ENCODE measurements around the gene FLNB. TPM values are rescaled to one million over a fixed set of nuclear protein-coding genes. Genes with fewer than 3 reads are reported as not detected.

The FLNB gene
- total RNA-seq, 1 donor from 2014 or later: 34.8 TPM

- H3K9me3 ChIP-seq (replicated peaks): no peaks in the 10 kb centered on the region
- no peaks in the 10 kb centered on the region for H3K27me3 ChIP-seq (ENCODE audit: low read depth)
- intact Hi-C loops (cut with micrococcal nuclease): no loop called here
- no peak overlapping the region for H3K27ac ChIP-seq (replicated peaks)
- H3K4me1 ChIP-seq: no peaks in the 10 kb centered on the region
- no peak for DNase-seq
- no peak for TF ChIP-seq CTCF (IDR thresholded peaks at IDR 0.05; ENCODE audit: borderline replicate concordance)
- no peak overlapping the region for H3K4me3 ChIP-seq
- no peaks in the 10 kb centered on the region for H3K36me3 ChIP-seq
Measured at GRCh38 chr3:57989646-57990045, 18.6 kb upstream of the FLNB start.

GRCh38 chr3:57992452-57993213 lies 15.6 kb upstream of the FLNB start:
- H3K27ac ChIP-seq (replicated peaks): no peak overlapping the region
- H3K9me3 ChIP-seq (replicated peaks): no peaks in the 10 kb centered on the region
- TF ChIP-seq CTCF (IDR thresholded peaks at IDR 0.05; ENCODE audit: borderline replicate concordance): no peak
- intact Hi-C loops (cut with micrococcal nuclease): no loop called here
- DNase-seq: no peak
- H3K4me1 ChIP-seq: peaks cover 2% of the 10 kb centered on the region
- no peak overlapping the region for H3K4me3 ChIP-seq
- no peaks in the 10 kb centered on the region for H3K36me3 ChIP-seq
- no peaks in the 10 kb centered on the region for H3K27me3 ChIP-seq (ENCODE audit: low read depth)

GRCh38 chr3:57998366-57999283 lies 9.6 kb upstream of the FLNB start:
- Histone ChIP-seq H3K36me3 (no peaks in the 10 kb centered on the region), H3K9me3 (replicated peaks) (no peaks in the 10 kb centered on the region), H3K4me1 (peaks cover 24% of the 10 kb centered on the region), H3K4me3 (peak overlapping the region; percentile 20), H3K27me3 (ENCODE audit: low read depth) (no peaks in the 10 kb centered on the region), H3K27ac (replicated peaks) (peak overlapping the region; percentile 70)
- DNase-seq: no peak
- TF ChIP-seq CTCF (IDR thresholded peaks at IDR 0.05; ENCODE audit: borderline replicate concordance): no peak
- intact Hi-C loops (cut with micrococcal nuclease): no loop called here

GRCh38 chr3:57999417-58000115 lies 8.7 kb upstream of the FLNB start:
- TF ChIP-seq CTCF (IDR thresholded peaks at IDR 0.05; ENCODE audit: borderline replicate concordance): no peak

More at GRCh38 chr3:57999417-58000115, 8.7 kb upstream of the FLNB start:
- Histone ChIP-seq H3K27me3 (ENCODE audit: low read depth) (no peaks in the 10 kb centered on the region), H3K36me3 (no peaks in the 10 kb centered on the region), H3K9me3 (replicated peaks) (no peaks in the 10 kb centered on the region), H3K27ac (replicated peaks) (peak overlapping the region; percentile 70), H3K4me1 (peaks cover 24% of the 10 kb centered on the region), H3K4me3 (no peak overlapping the region)
- intact Hi-C loops (cut with micrococcal nuclease): no loop called here
- DNase-seq: no peak

Data from left ventricle myocardium inferior (tissue), 1 donor.